ENCODE measurements around the gene DBNDD1. TPM values are rescaled to one million over a fixed set of nuclear protein-coding genes. Genes with fewer than 3 reads are reported as not detected.

DBNDD1 gene
- total RNA-seq, 1 donor from 2014 or later, result 36.8 TPM

DNA sequence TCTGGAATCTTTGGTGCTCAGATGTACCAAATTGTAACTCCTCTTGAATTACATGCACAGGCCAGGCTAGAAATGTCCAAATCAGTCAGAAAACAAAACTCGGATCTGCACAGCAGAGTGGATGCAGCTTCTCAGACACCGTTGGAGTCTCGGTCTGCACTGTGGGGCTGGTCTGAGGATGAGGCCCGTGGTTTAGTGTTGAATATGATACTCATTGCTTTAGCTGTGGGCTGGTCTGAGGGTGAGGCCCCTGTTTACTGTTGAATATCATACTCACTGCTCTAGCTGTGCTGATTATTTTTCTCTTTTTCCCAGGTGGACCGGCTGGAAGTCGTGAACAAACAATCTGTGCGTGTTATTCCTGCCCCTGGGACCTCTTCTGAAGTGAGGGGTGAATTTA lies 35.0 kb downstream of the DBNDD1 start:
- peaks cover 30% of the 10 kb centered on the region for H3K36me3 Mint-ChIP-seq (ENCODE audit: low read depth, unreplicated experiment)

GRCh38 chr16:89983536-89983935 lies 35.7 kb downstream of the DBNDD1 start:
- no peaks in the 10 kb centered on the region for H3K9me3 Mint-ChIP-seq (ENCODE audit: unreplicated experiment)
- H3K4me1 Mint-ChIP-seq (ENCODE audit: unreplicated experiment), result peaks cover 7% of the 10 kb centered on the region
- peaks cover 34% of the 10 kb centered on the region for H3K36me3 Mint-ChIP-seq (ENCODE audit: low read depth, unreplicated experiment)
- TF ChIP-seq, protein P1, sequence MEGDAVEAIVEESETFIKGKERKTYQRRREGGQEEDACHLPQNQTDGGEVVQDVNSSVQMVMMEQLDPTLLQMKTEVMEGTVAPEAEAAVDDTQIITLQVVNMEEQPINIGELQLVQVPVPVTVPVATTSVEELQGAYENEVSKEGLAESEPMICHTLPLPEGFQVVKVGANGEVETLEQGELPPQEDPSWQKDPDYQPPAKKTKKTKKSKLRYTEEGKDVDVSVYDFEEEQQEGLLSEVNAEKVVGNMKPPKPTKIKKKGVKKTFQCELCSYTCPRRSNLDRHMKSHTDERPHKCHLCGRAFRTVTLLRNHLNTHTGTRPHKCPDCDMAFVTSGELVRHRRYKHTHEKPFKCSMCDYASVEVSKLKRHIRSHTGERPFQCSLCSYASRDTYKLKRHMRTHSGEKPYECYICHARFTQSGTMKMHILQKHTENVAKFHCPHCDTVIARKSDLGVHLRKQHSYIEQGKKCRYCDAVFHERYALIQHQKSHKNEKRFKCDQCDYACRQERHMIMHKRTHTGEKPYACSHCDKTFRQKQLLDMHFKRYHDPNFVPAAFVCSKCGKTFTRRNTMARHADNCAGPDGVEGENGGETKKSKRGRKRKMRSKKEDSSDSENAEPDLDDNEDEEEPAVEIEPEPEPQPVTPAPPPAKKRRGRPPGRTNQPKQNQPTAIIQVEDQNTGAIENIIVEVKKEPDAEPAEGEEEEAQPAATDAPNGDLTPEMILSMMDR (IDR thresholded peaks at IDR 0.05; ENCODE audit: unreplicated experiment), result no peak
- no peak overlapping the region for H3K27ac Mint-ChIP-seq (ENCODE audit: unreplicated experiment)
- no peak overlapping the region for H3K4me3 Mint-ChIP-seq (ENCODE audit: unreplicated experiment)
- H3K27me3 Mint-ChIP-seq (ENCODE audit: unreplicated experiment), result peaks cover 1% of the 10 kb centered on the region
- DNase-seq (ENCODE audit: low spot score), result no peak

More for the DNA sequence above, 35.0 kb downstream of the DBNDD1 start:
- Mint-ChIP-seq H3K9me3 (ENCODE audit: unreplicated experiment) (no peaks in the 10 kb centered on the region), H3K27ac (ENCODE audit: unreplicated experiment) (no peak overlapping the region), H3K4me3 (ENCODE audit: unreplicated experiment) (peak overlapping the region; percentile 0), H3K4me1 (ENCODE audit: unreplicated experiment) (peaks cover 7% of the 10 kb centered on the region), H3K27me3 (ENCODE audit: unreplicated experiment) (peaks cover 1% of the 10 kb centered on the region)
- TF ChIP-seq, protein P1 (IDR thresholded peaks at IDR 0.05; ENCODE audit: unreplicated experiment), result no peak
- DNase-seq (ENCODE audit: low spot score), result no peak

- Mint-ChIP-seq H3K27ac (ENCODE audit: unreplicated experiment) (no peak overlapping the region), H3K4me1 (ENCODE audit: unreplicated experiment) (peaks cover 7% of the 10 kb centered on the region), H3K27me3 (ENCODE audit: unreplicated experiment) (peaks cover 1% of the 10 kb centered on the region), H3K36me3 (ENCODE audit: low read depth, unreplicated experiment) (peaks cover 34% of the 10 kb centered on the region), H3K9me3 (ENCODE audit: unreplicated experiment) (no peaks in the 10 kb centered on the region), H3K4me3 (ENCODE audit: unreplicated experiment) (no peak overlapping the region)
- TF ChIP-seq, protein P1 (IDR thresholded peaks at IDR 0.05; ENCODE audit: unreplicated experiment), result no peak
- no peak for DNase-seq (ENCODE audit: low spot score)
Observed at GRCh38 chr16:89982318-89982717, 36.9 kb downstream of the DBNDD1 start.

- TF ChIP-seq, protein P1 (IDR thresholded peaks at IDR 0.05; ENCODE audit: unreplicated experiment), result no peak
- H3K9me3 Mint-ChIP-seq (ENCODE audit: unreplicated experiment), result no peaks in the 10 kb centered on the region
- H3K27ac Mint-ChIP-seq (ENCODE audit: unreplicated experiment), result no peak overlapping the region
- peaks cover 27% of the 10 kb centered on the region for H3K36me3 Mint-ChIP-seq (ENCODE audit: low read depth, unreplicated experiment)
- H3K4me1 Mint-ChIP-seq (ENCODE audit: unreplicated experiment), result peaks cover under 1% of the 10 kb centered on the region
- DNase-seq (ENCODE audit: low spot score), result no peak
- no peak overlapping the region for H3K4me3 Mint-ChIP-seq (ENCODE audit: unreplicated experiment)
- H3K27me3 Mint-ChIP-seq (ENCODE audit: unreplicated experiment), result peaks cover 1% of the 10 kb centered on the region
Observed at GRCh38 chr16:89981414-89981813, 37.8 kb downstream of the DBNDD1 start.

GRCh38 chr16:89974870-89975269 lies 44.4 kb downstream of the DBNDD1 start:
- Mint-ChIP-seq H3K27ac (ENCODE audit: unreplicated experiment) (peak overlapping the region; percentile 10), H3K9me3 (ENCODE audit: unreplicated experiment) (no peaks in the 10 kb centered on the region), H3K4me1 (ENCODE audit: unreplicated experiment) (peaks cover 34% of the 10 kb centered on the region), H3K4me3 (ENCODE audit: unreplicated experiment) (peak overlapping the region; percentile 29), H3K27me3 (ENCODE audit: unreplicated experiment) (peaks cover 7% of the 10 kb centered on the region), H3K36me3 (ENCODE audit: low read depth, unreplicated experiment) (peaks cover 19% of the 10 kb centered on the region)
- TF ChIP-seq, protein P1 (IDR thresholded peaks at IDR 0.05; ENCODE audit: unreplicated experiment), result no peak
- no peak for DNase-seq (ENCODE audit: low spot score)

All from endothelial cell (in vitro differentiated cells).